ENCODE measurements around the gene PPP2R3B.

PPP2R3B gene

DNA sequence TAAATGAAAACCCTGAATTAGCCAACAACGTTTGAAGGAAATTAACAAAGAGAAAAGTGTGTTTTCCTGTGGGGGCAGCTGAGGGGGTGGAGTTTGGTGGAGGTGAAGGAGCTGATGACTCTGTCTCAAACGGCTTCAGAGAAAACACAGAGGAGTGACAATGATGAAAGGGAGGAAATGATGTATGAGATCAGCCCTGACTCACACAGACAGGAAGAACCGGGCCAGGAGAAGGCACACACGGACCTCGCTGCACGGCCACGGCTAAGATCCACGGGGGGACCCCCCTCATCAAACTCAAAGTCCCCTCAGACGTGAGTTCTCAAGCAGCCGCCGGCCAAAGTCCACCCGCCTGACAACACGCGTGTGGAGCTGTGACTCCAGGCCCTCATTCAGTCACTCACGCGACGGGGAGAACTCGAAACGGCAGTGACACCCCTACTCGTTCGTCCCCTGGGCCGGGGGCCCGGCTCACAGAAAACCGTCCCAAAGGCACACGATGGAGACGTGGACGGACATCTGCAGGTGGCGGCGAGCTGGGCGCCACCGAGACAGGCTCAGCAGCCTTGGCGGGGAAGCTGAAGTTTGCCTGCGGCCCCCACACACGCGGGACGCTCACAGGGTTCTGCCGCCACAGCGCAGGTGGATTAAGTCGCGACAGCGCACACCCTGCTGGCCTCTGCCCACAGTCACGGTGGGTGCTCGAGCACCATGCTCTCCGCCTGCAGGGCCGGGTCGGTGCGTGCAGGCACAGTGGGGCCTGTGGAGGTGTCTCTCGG lies 28.8 kb downstream of the PPP2R3B start:
- ChIA-PET CTCF (no interaction called here), POLR2A (ENCODE audit: low non-redundant PET) (no interaction called here)
- TF ChIP-seq, protein P1, sequence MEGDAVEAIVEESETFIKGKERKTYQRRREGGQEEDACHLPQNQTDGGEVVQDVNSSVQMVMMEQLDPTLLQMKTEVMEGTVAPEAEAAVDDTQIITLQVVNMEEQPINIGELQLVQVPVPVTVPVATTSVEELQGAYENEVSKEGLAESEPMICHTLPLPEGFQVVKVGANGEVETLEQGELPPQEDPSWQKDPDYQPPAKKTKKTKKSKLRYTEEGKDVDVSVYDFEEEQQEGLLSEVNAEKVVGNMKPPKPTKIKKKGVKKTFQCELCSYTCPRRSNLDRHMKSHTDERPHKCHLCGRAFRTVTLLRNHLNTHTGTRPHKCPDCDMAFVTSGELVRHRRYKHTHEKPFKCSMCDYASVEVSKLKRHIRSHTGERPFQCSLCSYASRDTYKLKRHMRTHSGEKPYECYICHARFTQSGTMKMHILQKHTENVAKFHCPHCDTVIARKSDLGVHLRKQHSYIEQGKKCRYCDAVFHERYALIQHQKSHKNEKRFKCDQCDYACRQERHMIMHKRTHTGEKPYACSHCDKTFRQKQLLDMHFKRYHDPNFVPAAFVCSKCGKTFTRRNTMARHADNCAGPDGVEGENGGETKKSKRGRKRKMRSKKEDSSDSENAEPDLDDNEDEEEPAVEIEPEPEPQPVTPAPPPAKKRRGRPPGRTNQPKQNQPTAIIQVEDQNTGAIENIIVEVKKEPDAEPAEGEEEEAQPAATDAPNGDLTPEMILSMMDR (conservative IDR thresholded peaks at IDR 0.05; ENCODE audit: low read depth): no peak
- DNase-seq (ENCODE audit: low spot score): peak; percentile 18
- peak overlapping the region; percentile 49 for H3K27ac ChIP-seq

DNA sequence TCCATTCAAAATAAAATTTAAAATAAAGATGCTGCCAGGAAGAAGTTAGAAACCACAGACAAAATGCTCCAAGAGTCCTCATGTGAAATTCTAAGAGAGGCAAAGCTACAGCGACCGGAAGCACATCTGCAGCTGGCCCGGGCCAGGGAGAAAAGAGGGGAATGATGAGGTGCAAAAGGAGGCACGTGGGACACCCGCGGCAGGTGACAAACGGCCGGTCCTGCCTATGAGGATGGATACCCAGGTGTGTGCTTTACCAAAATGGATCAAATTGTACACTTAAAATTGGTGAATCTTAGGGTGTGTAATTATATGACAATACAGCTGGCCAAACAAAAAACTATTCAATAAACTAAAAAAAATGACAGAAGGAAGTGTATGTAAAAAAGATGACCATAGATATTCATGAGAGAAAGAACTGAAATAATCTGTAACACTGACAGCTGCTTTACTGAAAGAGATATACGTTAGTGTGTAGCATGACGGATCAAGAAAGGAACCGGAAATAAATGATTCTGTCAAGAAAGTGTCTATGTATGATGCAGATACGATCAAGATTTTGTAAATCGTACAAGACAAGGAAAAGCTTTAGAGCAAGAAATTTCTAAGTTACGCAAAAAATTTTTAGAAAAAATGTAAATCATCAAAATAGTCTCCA lies 29.5 kb downstream of the PPP2R3B start:
- ChIA-PET CTCF (no interaction called here), POLR2A (ENCODE audit: low non-redundant PET) (no interaction called here)
- TF ChIP-seq, protein P1 (conservative IDR thresholded peaks at IDR 0.05; ENCODE audit: low read depth): no peak
- peak overlapping the region; percentile 73 for H3K27ac ChIP-seq
- no peak for DNase-seq (ENCODE audit: low spot score)

DNA sequence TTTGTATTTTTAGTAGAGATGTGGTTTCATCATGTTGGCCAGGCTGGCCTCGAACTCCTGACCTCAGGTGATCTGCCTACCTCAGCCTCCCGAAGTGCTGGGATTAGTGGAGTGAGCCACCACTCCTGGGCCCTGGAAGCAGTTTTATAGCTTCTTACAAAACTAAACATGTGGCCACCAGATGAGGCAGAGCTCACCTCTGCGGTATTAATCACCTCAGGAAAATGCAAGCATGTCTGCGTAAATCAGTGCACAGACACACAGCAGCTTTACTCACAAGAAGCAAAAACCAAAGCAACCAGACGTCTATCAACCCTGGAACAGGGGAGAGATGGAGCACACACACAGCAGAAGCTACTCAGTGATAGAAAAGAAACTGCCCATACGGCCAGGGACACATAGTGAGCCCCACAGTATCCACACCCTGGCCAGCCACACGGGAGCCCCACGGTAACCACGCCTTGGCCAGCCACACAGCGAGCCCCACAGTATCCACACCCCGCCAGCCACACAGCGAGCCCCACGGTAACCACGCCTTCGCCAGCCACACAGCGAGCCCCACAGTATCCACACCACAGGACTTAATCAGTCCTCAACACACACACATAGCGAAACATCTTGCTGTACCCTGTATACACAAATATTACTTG lies 30.2 kb downstream of the PPP2R3B start:
- peak overlapping the region; percentile 73 for H3K27ac ChIP-seq
- DNase-seq (ENCODE audit: low spot score): peak; percentile 12
- ChIA-PET CTCF (no interaction called here), POLR2A (ENCODE audit: low non-redundant PET) (no interaction called here)
- TF ChIP-seq, protein P1 (conservative IDR thresholded peaks at IDR 0.05; ENCODE audit: low read depth): no peak

DNA sequence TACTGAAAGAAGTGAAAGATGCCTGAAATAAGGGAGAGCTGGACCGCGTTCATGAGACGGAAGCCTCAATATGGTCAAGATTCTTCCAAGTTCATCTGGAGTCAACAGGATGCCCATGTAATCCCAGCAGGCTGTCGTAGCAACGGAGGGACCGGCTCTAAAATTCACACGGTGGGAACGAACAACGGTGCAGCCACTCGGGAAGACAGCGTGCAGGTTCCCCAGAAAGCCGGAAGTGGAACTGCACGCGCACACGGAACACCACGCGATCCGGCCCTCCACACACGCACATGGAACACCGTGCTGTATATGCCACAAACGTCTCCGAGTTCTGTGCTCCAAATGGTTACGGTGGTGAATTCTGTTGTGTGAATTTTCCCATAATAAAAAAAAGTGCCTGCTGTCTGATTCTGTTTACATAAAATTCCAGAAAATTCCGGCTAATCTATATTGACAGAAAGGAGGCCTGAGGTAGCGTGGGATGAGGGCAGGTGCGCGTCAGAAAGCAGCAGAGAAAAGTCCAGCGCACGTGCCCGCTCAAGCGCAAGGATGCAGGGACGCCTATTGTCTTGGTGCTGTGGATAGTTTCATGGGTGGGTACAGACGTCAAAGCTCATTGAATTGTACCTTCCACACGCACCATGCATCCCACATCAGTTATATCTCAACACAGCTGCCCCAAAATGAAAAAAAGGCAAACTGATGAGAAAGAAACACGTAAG lies 31.2 kb downstream of the PPP2R3B start:
- TF ChIP-seq, protein P1 (conservative IDR thresholded peaks at IDR 0.05; ENCODE audit: low read depth): no peak
- CTCF ChIA-PET: no interaction called here

DNA sequence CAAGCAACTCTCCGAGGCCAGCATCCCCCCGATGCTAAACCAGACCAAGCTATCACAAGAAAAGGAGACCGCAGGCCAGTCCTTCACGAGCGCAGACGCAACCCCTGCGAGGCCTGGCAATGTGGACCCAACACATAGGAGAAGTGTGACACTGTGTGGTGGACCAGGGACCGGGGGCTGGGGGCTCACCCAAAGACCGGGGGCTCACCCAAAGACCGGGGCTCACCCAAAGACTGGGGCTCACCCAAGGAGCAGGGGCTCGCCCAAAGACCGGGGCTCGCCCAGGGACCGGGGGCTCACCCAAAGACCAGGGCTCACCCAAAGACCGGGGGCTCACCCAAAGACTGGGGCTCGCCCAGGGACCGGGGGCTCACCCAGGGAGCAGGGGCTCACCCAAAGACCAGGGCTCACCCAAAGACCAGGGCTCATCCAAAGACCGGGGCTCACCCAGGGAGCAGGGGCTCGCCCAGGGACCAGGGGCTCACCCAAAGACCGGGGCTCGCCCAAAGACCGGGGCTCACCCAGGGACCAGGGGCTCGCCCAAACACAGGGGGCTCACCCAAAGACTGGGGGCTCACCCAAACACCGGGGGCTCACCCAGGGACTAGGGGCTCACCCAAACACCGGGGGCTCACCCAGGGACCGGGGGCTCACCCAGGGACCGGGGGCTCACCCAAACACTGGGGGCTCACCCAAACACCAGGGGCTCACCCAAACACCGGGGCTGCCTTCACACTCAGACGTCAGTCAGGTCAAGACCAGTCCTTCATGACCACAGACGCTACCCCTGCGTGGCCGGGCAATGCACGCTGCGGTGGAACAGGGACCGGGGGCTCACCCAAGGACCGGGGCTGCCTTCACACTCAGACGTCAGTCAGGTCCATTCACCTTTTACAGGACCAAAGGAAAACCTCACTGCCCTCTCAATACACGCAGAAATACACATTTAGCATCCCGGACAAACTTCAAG lies 32.9 kb downstream of the PPP2R3B start:
- TF ChIP-seq, protein P1 (conservative IDR thresholded peaks at IDR 0.05; ENCODE audit: low read depth): no peak
- CTCF ChIA-PET: no interaction called here

More for the DNA sequence above, 31.2 kb downstream of the PPP2R3B start:
- POLR2A ChIA-PET (ENCODE audit: low non-redundant PET): no interaction called here
- DNase-seq (ENCODE audit: low spot score): no peak
- H3K27ac ChIP-seq: peak overlapping the region; percentile 73

More for the DNA sequence above, 32.9 kb downstream of the PPP2R3B start:
- H3K27ac ChIP-seq: no peak overlapping the region
- no peak for DNase-seq (ENCODE audit: low spot score)
- POLR2A ChIA-PET (ENCODE audit: low non-redundant PET): no interaction called here

Data from RWPE1 (cell line).